HCT116 (cell line): ENCODE results near the gene ELFN2. TPM values are rescaled to one million over a fixed set of nuclear protein-coding genes. Genes with fewer than 3 reads are reported as not detected.
A peak's percentile ranks its signal among the peaks of the same experiment; 100 is the strongest.

Source experiments
- ATAC-seq: fragments of 200-7000 bp; cut with Tn5 transposase; 2 replicates; pipeline ENCODE4 v1.9.1; 2020; ENCODE audit warnings: mild to moderate bottlenecking, moderate library complexity
- BruUV-seq: library from RNA; stranded (reverse); fragments of 400-500 nt; replicated peaks from 2 replicates; lab custom pipeline; 2021; lab: Mats Ljungman, UMichigan
- CTCF ChIA-PET: fragments of 300-600 bp; sonication (Branson Sonifier 250); formaldehyde crosslinking; loops from one replicate; lab custom pipeline; 2021; ENCODE audit warnings: antibody characterized with exemption; lab: Charles Lee
- POLR2A ChIA-PET: fragments of 300-600, 350-600 bp; sonication (Branson Sonifier 250); formaldehyde crosslinking; loops from one replicate; lab custom pipeline; 2021; ENCODE audit warnings: antibody characterized with exemption; lab: Charles Lee
- RAD21 ChIA-PET, 2 experiments: fragments of 300-600 bp; sonication (Branson Sonifier 250); formaldehyde crosslinking; loops; one replicate each; lab custom pipeline; 2023; ENCODE audit warnings: low total read pairs in 2 of 2; ENCODE audit not compliant: uncharacterized antibody in 2 of 2, unreplicated experiment in 2 of 2, low non-redundant PET in 1 of 2; lab: Charles Lee
- DNase-seq: peaks from one replicate; pipeline ENCODE4 v3.0.0-alpha.2; 2010; ENCODE audit warnings: low read depth, low spot score
- H2AFZ ChIP-seq: fragments of 200-600 bp; shearing (Covaris generic), sonication (generic); 2 replicates; pipeline ENCODE4 v1.6.1; 2017; ENCODE audit warnings: low read depth, mixed run types, mixed read lengths, antibody characterized with exemption, low read length; ENCODE audit not compliant: poor library complexity, severe bottlenecking
- H3K27ac ChIP-seq: 2 replicates; pipeline ENCODE4 v1.5.1; 2012; ENCODE audit warnings: low read depth, low read length
- H3K27me3 ChIP-seq: fragments of 200-600 bp; sonication (generic); 2 replicates; pipeline ENCODE4 v1.6.1; 2016; ENCODE audit warnings: mixed run types, low read length, mixed read lengths; ENCODE audit not compliant: insufficient read depth
- H3K36me3 ChIP-seq, 2 experiments: fragments of 200-500 bp in 1 of 2; fragments of 200-600 bp in 1 of 2; sonication (Bioruptor generic) in 1 of 2; sonication (generic) in 1 of 2; 2 replicates each; pipeline versions ENCODE4 v1.5.1 to v1.6.1; 2014 to 2016; ENCODE audit warnings: low read length in 2 of 2, inconsistent platforms in 1 of 2, mixed read lengths in 1 of 2, mixed run types in 1 of 2; ENCODE audit not compliant: insufficient read depth in 2 of 2, control insufficient read depth in 1 of 2
- H3K4me1 ChIP-seq, 2 experiments: fragments of 200-600 bp in 1 of 2; sonication (generic) in 1 of 2; 2 replicates each; pipeline versions ENCODE4 v1.5.1 to v1.6.1; 2012 to 2017; ENCODE audit warnings: low read length in 2 of 2, inconsistent platforms in 1 of 2, mild to moderate bottlenecking in 1 of 2, mixed read lengths in 1 of 2, mixed run types in 1 of 2, moderate library complexity in 1 of 2; ENCODE audit not compliant: insufficient read depth in 2 of 2, control insufficient read depth in 1 of 2
- H3K4me2 ChIP-seq: fragments of 200-600 bp; sonication (generic); 2 replicates; pipeline ENCODE4 v1.6.1; 2017; ENCODE audit warnings: mixed run types, low read length, mixed read lengths
- H3K4me3 ChIP-seq, 2 experiments: fragments of 200-600 bp in 1 of 2; sonication (generic) in 1 of 2; replicated peaks in 1 of 2; 2 replicates each; pipeline ENCODE4 v1.5.1; 2011 to 2016; ENCODE audit warnings: low read length in 2 of 2, control low read depth in 1 of 2, low read depth in 1 of 2, mild to moderate bottlenecking in 1 of 2, mixed read lengths in 1 of 2, mixed run types in 1 of 2
- H3K79me2 ChIP-seq: fragments of 200-600 bp; sonication (generic); 2 replicates; pipeline ENCODE4 v1.6.1; 2017; ENCODE audit warnings: mild to moderate bottlenecking, mixed run types, low read length, moderate library complexity, mixed read lengths; ENCODE audit not compliant: insufficient read depth
- H3K9ac ChIP-seq: fragments of 200-600 bp; sonication (generic); 2 replicates; pipeline ENCODE4 v1.6.1; 2016; ENCODE audit warnings: low read length, mixed read lengths
- H3K9me2 ChIP-seq: fragments of 200-600 bp; sonication (generic), shearing (Covaris generic); 2 replicates; pipeline ENCODE4 v1.6.1; 2017; ENCODE audit warnings: mixed run types, mild to moderate bottlenecking, moderate library complexity; ENCODE audit not compliant: insufficient read depth
- H3K9me3 ChIP-seq, 2 experiments: fragments of 200-500 bp in 1 of 2; fragments of 200-600 bp in 1 of 2; sonication (Bioruptor generic) in 1 of 2; sonication (generic) in 1 of 2; 2 replicates each; pipeline ENCODE4 v1.6.1; 2014 to 2017; ENCODE audit warnings: low read length in 2 of 2, mixed read lengths in 2 of 2, inconsistent platforms in 1 of 2, low read depth in 1 of 2, mild to moderate bottlenecking in 1 of 2, mixed run types in 1 of 2, moderate library complexity in 1 of 2; ENCODE audit not compliant: control insufficient read depth in 1 of 2, insufficient read depth in 1 of 2
- H4K20me1 ChIP-seq: fragments of 200-600 bp; sonication (generic), shearing (Covaris generic); 2 replicates; pipeline ENCODE4 v1.6.1; 2017; ENCODE audit warnings: mixed run types, mild to moderate bottlenecking, moderate library complexity; ENCODE audit not compliant: insufficient read depth
- CEBPB ChIP-seq: IDR thresholded peaks from 2 replicates; pipeline ENCODE4 v1.6.1; 2012; ENCODE audit warnings: low read depth
- EGR1 ChIP-seq: IDR thresholded peaks from 2 replicates; pipeline ENCODE4 v1.6.1; 2012; ENCODE audit warnings: low read depth
- EZH2 ChIP-seq: fragments of 200-600 bp; sonication (generic); IDR thresholded peaks from 2 replicates; pipeline ENCODE4 v1.6.1; 2017; ENCODE audit warnings: antibody characterized with exemption, mixed run types
- JUND ChIP-seq: IDR thresholded peaks from 2 replicates; pipeline ENCODE4 v1.6.1; 2012
- MAX ChIP-seq: IDR thresholded peaks from 2 replicates; pipeline ENCODE4 v1.6.1; 2012
- POLR2A ChIP-seq: IDR thresholded peaks from 2 replicates; pipeline ENCODE4 v1.7.0; 2011; ENCODE audit warnings: borderline replicate concordance; ENCODE audit not compliant: insufficient read depth, insufficient read length; ENCODE audit errors: extremely low read depth
- SIN3A ChIP-seq: IDR thresholded peaks from 2 replicates; pipeline ENCODE4 v1.6.1; 2012; ENCODE audit warnings: low read depth
- SP1 ChIP-seq: IDR thresholded peaks from 2 replicates; pipeline ENCODE4 v1.6.1; 2012; ENCODE audit warnings: low read depth
- YY1 ChIP-seq: IDR thresholded peaks from 2 replicates; pipeline ENCODE4 v1.6.1; 2011; ENCODE audit warnings: low read length, low read depth, moderate library complexity, mild to moderate bottlenecking; ENCODE audit not compliant: insufficient replicate concordance; ENCODE audit errors: extremely low read depth
- ZFX ChIP-seq: fragments of 450-650 bp; IDR thresholded peaks from 2 replicates; pipeline ENCODE4 v1.6.1; 2017
- ZNF274 ChIP-seq: fragments of 200-500 bp; sonication (Bioruptor generic); IDR thresholded peaks from 2 replicates; pipeline ENCODE4 v1.6.1; 2014; ENCODE audit warnings: mild to moderate bottlenecking, low read depth, low read length, inconsistent platforms
- intact Hi-C: fragments of 100-400 bp; cut with micrococcal nuclease; formaldehyde crosslinking; loops from 2 replicates; pipeline ENCODE4 v1.10.0; 2022
- total RNA-seq: library from RNA; stranded (reverse); gene quantifications from one replicate; pipeline ENCODE4 v1.2.1, GENCODE V29; 2021; ENCODE audit not compliant: unreplicated experiment
- TF ChIP-seq, protein P1 (sequence below): IDR thresholded peaks from 2 replicates; pipeline ENCODE4 v1.6.1; 2012
- TF ChIP-seq, protein P2 (sequence below), 3 experiments: fragments of 200-600 bp in 1 of 3; sonication (generic) in 1 of 3; IDR thresholded peaks in 2 of 3; conservative IDR thresholded peaks in 1 of 3; 2 replicates each; pipeline ENCODE4 v1.5.1; 2012 to 2017; ENCODE audit warnings: low read depth in 2 of 3, low read length in 2 of 3, antibody characterized with exemption in 1 of 3, borderline replicate concordance in 1 of 3, control low read depth in 1 of 3, mild to moderate bottlenecking in 1 of 3, mixed read lengths in 1 of 3, mixed run types in 1 of 3, moderate library complexity in 1 of 3; ENCODE audit not compliant: insufficient read depth in 1 of 3
- TF ChIP-seq, protein P3 (sequence below): IDR thresholded peaks from 2 replicates; pipeline ENCODE4 v1.6.1; 2012; ENCODE audit warnings: low read depth

Gene ELFN2
- total RNA-seq, 1 experiment from 2014 or later: 45.4 TPM

GRCh38 chr22:37425369-37425768, 1.9 kb downstream of the ELFN2 start:
- H3K27ac ChIP-seq: peak overlapping the region; percentile 95; the same call in 1 of the 2 replicates
- H3K4me3 ChIP-seq: no peak overlapping the region
- no peaks in the 10 kb centered on the region for H3K27me3 ChIP-seq
- BruUV-seq: TSS peak; percentile 31
- POLR2A ChIA-PET: interaction anchor here (1.1 kb wide), 1 partner anchor 30 kb away, joined by 3 read pairs; no protein-coding TSS in a partner anchor
- peaks cover 77% of the 10 kb centered on the region for H3K79me2 ChIP-seq
- H3K9me2 ChIP-seq: no peaks in the 10 kb centered on the region
- intact Hi-C loops: no loop called here
- no peaks in the 10 kb centered on the region for H4K20me1 ChIP-seq
- H3K4me2 ChIP-seq: peak overlapping the region; percentile 93
- H3K9me3 ChIP-seq: no peaks in the 10 kb centered on the region
- no peak for DNase-seq
- H3K4me1 ChIP-seq: peaks cover 24 to 73% of the 10 kb centered on the region in 2 experiments
- CTCF ChIA-PET: no interaction called here
- no peak overlapping the region for H2AFZ ChIP-seq
- ATAC-seq: no peak
- RAD21 ChIA-PET: interaction anchor here in 1 of 2 experiments (0.7 kb wide), 1 partner anchor 17 kb away, joined by 3 read pairs; no protein-coding TSS in a partner anchor
- no peak for TF ChIP-seq YY1
- no peak for TF ChIP-seq EGR1
- TF ChIP-seq ZNF274: no peak
- TF ChIP-seq ZFX: no peak
- TF ChIP-seq, protein P1, sequence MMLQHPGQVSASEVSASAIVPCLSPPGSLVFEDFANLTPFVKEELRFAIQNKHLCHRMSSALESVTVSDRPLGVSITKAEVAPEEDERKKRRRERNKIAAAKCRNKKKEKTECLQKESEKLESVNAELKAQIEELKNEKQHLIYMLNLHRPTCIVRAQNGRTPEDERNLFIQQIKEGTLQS: no peak
- TF ChIP-seq SIN3A: no peak
- no peak for TF ChIP-seq JUND
- TF ChIP-seq POLR2A: no peak
- TF ChIP-seq MAX: no peak
- TF ChIP-seq, protein P2, sequence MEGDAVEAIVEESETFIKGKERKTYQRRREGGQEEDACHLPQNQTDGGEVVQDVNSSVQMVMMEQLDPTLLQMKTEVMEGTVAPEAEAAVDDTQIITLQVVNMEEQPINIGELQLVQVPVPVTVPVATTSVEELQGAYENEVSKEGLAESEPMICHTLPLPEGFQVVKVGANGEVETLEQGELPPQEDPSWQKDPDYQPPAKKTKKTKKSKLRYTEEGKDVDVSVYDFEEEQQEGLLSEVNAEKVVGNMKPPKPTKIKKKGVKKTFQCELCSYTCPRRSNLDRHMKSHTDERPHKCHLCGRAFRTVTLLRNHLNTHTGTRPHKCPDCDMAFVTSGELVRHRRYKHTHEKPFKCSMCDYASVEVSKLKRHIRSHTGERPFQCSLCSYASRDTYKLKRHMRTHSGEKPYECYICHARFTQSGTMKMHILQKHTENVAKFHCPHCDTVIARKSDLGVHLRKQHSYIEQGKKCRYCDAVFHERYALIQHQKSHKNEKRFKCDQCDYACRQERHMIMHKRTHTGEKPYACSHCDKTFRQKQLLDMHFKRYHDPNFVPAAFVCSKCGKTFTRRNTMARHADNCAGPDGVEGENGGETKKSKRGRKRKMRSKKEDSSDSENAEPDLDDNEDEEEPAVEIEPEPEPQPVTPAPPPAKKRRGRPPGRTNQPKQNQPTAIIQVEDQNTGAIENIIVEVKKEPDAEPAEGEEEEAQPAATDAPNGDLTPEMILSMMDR (IDR thresholded peaks at IDR 0.05 in 2 of 3, conservative IDR thresholded peaks at IDR 0.05 in 1 of 3; ENCODE audit: borderline replicate concordance in 1 of 3, insufficient read depth in 1 of 3, low read depth in 2 of 3, low read length in 2 of 3): no peak
- no peak for TF ChIP-seq CEBPB
- TF ChIP-seq, protein P3, sequence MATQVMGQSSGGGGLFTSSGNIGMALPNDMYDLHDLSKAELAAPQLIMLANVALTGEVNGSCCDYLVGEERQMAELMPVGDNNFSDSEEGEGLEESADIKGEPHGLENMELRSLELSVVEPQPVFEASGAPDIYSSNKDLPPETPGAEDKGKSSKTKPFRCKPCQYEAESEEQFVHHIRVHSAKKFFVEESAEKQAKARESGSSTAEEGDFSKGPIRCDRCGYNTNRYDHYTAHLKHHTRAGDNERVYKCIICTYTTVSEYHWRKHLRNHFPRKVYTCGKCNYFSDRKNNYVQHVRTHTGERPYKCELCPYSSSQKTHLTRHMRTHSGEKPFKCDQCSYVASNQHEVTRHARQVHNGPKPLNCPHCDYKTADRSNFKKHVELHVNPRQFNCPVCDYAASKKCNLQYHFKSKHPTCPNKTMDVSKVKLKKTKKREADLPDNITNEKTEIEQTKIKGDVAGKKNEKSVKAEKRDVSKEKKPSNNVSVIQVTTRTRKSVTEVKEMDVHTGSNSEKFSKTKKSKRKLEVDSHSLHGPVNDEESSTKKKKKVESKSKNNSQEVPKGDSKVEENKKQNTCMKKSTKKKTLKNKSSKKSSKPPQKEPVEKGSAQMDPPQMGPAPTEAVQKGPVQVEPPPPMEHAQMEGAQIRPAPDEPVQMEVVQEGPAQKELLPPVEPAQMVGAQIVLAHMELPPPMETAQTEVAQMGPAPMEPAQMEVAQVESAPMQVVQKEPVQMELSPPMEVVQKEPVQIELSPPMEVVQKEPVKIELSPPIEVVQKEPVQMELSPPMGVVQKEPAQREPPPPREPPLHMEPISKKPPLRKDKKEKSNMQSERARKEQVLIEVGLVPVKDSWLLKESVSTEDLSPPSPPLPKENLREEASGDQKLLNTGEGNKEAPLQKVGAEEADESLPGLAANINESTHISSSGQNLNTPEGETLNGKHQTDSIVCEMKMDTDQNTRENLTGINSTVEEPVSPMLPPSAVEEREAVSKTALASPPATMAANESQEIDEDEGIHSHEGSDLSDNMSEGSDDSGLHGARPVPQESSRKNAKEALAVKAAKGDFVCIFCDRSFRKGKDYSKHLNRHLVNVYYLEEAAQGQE: no peak
- no peak for TF ChIP-seq SP1
- no peak for TF ChIP-seq EZH2
- H3K36me3 ChIP-seq: no peaks in the 10 kb centered on the region; a peak in 1 of 4 replicates
- H3K9ac ChIP-seq: no peak overlapping the region
